Mammary epithelial cell (primary cell): Measurements from ENCODE around the gene GRID2.

Experiments used
- EZH2 ChIP-seq: IDR thresholded peaks from 2 replicates; pipeline ENCODE4 v1.6.1; 2012; ENCODE audit warnings: low read length, inconsistent platforms, borderline replicate concordance
- TF ChIP-seq, protein P1 (sequence below), 2 donors: IDR thresholded peaks in 1 of 2; conservative IDR thresholded peaks in 1 of 2; 2 replicates each; pipeline ENCODE4 v1.5.1; 2011 to 2012; ENCODE audit warnings: inconsistent platforms in 2 of 2, low read length in 2 of 2, mild to moderate bottlenecking in 2 of 2, control low read depth in 1 of 2, low read depth in 1 of 2; ENCODE audit not compliant: insufficient read depth in 1 of 2; ENCODE audit errors: extremely low read depth in 1 of 2

DNA sequence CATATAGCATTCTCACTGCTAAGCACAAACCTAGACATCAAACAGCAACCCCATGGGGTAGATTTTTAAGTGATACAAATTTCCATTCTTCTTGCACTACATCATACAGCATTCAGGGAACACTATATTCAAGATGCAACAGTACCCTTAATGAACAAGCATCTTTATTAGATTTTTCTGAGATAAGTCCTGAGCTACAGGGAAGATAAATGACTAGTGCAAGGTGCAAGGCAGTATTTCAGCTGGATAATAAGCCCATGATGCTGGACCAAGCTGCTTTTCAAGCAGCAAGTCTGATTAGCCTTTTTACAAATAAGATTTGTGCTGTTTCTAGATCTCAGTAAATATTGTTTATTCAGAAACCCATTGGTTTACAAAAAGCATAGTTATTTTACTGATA lies 1332.2 kb downstream of the GRID2 start:
- TF ChIP-seq, protein P1, sequence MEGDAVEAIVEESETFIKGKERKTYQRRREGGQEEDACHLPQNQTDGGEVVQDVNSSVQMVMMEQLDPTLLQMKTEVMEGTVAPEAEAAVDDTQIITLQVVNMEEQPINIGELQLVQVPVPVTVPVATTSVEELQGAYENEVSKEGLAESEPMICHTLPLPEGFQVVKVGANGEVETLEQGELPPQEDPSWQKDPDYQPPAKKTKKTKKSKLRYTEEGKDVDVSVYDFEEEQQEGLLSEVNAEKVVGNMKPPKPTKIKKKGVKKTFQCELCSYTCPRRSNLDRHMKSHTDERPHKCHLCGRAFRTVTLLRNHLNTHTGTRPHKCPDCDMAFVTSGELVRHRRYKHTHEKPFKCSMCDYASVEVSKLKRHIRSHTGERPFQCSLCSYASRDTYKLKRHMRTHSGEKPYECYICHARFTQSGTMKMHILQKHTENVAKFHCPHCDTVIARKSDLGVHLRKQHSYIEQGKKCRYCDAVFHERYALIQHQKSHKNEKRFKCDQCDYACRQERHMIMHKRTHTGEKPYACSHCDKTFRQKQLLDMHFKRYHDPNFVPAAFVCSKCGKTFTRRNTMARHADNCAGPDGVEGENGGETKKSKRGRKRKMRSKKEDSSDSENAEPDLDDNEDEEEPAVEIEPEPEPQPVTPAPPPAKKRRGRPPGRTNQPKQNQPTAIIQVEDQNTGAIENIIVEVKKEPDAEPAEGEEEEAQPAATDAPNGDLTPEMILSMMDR (conservative IDR thresholded peaks at IDR 0.05 in 1 of 2, IDR thresholded peaks at IDR 0.05 in 1 of 2; ENCODE audit: extremely low read depth in 1 of 2, insufficient read depth in 1 of 2, low read depth in 1 of 2, low read length in 2 of 2) = no peak
- TF ChIP-seq EZH2 = no peak
